Kidney epithelial cell (primary cell): Measurements from ENCODE around the gene ERG. TPM values are rescaled to one million over a fixed set of nuclear protein-coding genes. Genes with fewer than 3 reads are reported as not detected.

Experiments
- DNase-seq: peaks from one replicate; pipeline ENCODE4 v3.0.0-alpha.2; 2010; ENCODE audit warnings: low read depth
- H3K27me3 ChIP-seq: 2 replicates; pipeline ENCODE4 v1.6.0; 2011; ENCODE audit warnings: low read length; ENCODE audit not compliant: control insufficient read depth, insufficient read depth
- H3K36me3 ChIP-seq: 2 replicates; pipeline ENCODE4 v1.5.1; 2011; ENCODE audit warnings: low read length; ENCODE audit not compliant: control insufficient read depth, insufficient read depth
- H3K4me3 ChIP-seq: 2 replicates; pipeline ENCODE4 v1.5.1; 2011; ENCODE audit warnings: low read depth, mild to moderate bottlenecking, control low read depth, low read length
- total RNA-seq: library from RNA; depleted of rRNA; stranded (reverse); fragments of >200 nt; gene quantifications from 2 replicates; pipeline ENCODE4 v1.2.3, GENCODE V29; 2015
- TF ChIP-seq, protein P1 (sequence below): IDR thresholded peaks from 2 replicates; pipeline ENCODE4 v1.5.1; 2011; ENCODE audit warnings: mild to moderate bottlenecking, moderate library complexity, low read length, control low read depth, inconsistent platforms; ENCODE audit not compliant: insufficient read depth, poor library complexity, severe bottlenecking

The ERG gene
- total RNA-seq, 1 donor from 2014 or later: 0.29 TPM

DNA sequence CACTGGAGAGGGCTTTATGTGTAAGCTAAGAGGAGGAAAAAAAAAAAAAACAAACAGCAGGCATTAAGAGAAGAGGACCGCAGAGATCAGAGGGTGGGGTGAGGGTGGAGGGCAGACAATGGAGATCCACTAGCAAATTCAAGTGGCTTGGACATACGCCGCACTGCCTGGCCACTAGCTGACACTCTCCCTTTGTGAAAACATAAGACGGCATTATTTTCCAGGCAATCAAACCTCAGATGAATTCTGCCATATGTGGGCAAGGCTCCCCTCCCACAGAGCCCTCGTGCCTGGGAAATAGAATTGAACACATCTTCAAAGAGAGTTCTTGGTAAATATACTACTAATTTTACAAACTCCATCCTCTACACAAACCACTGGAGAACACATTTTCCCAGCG lies 53.6 kb downstream of the ERG start:
- TF ChIP-seq, protein P1, sequence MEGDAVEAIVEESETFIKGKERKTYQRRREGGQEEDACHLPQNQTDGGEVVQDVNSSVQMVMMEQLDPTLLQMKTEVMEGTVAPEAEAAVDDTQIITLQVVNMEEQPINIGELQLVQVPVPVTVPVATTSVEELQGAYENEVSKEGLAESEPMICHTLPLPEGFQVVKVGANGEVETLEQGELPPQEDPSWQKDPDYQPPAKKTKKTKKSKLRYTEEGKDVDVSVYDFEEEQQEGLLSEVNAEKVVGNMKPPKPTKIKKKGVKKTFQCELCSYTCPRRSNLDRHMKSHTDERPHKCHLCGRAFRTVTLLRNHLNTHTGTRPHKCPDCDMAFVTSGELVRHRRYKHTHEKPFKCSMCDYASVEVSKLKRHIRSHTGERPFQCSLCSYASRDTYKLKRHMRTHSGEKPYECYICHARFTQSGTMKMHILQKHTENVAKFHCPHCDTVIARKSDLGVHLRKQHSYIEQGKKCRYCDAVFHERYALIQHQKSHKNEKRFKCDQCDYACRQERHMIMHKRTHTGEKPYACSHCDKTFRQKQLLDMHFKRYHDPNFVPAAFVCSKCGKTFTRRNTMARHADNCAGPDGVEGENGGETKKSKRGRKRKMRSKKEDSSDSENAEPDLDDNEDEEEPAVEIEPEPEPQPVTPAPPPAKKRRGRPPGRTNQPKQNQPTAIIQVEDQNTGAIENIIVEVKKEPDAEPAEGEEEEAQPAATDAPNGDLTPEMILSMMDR: no peak
- Histone ChIP-seq H3K27me3 (no peaks in the 10 kb centered on the region), H3K36me3 (no peaks in the 10 kb centered on the region), H3K4me3 (no peak overlapping the region)
- no peak for DNase-seq

DNA sequence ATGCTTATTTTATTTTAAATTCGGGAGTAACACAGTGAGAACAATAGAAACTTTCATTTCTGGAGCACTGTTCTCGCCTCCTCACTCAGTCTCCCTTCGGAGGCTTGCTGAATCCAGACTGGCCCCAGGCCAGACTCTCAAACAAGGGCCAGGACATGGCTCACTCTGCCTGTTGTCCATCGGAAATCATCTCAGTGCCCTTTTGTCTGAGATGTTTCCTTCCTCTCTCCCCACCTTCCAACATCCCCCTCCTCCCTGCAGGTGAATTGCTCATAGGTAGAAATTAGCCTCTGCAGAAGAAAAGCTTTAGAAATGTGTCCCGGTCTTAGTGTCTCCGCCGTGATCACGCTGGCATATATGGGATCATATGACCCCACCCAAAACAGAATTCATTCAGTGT lies 55.2 kb downstream of the ERG start:
- DNase-seq: no peak
- Histone ChIP-seq H3K4me3 (no peak overlapping the region), H3K27me3 (no peaks in the 10 kb centered on the region), H3K36me3 (no peaks in the 10 kb centered on the region)
- TF ChIP-seq, protein P1: no peak

DNA sequence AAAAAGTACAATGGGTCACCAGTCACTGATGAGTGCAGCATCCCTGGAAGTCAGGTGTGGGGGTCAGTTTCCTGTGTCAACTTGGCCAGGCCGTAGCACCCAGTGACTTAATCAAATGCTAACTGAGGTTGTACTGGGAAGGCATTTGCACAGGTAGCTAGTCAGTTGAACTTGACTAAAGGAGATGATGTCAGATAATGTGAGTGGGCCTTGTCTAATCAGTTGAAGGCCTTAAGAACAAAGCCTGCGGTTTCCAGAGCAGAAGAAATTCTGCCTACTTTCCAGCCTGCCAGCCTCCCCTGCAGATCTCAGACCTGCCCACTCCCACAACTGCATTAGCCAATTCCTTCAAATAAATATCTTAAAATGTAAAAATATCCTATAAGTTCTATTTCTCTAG lies 57.1 kb downstream of the ERG start:
- TF ChIP-seq, protein P1: no peak
- Histone ChIP-seq H3K4me3 (no peak overlapping the region), H3K36me3 (no peaks in the 10 kb centered on the region), H3K27me3 (no peaks in the 10 kb centered on the region)
- DNase-seq: no peak

DNA sequence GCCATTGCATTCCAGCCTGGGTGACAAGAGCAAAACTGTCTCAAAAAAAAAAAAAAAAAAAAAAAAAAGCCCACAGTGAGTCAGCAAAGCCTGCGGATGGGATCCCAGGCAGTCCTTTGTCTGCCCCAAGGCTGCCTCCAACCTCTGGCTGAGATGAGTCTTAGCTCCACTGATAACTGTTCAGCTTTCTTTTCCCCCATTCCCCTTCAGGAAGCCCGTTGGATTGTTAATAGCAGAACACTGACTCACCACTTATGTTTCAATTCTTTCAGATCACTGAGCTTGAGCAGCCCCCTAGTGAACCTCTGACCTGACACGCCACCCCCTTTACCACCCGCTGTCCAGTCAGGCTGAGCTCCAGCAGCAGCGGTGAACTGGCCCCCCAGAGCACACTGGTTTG lies 57.5 kb downstream of the ERG start:
- TF ChIP-seq, protein P1: no peak
- Histone ChIP-seq H3K4me3 (no peak overlapping the region), H3K27me3 (no peaks in the 10 kb centered on the region), H3K36me3 (no peaks in the 10 kb centered on the region)
- peak; percentile 85 for DNase-seq

DNA sequence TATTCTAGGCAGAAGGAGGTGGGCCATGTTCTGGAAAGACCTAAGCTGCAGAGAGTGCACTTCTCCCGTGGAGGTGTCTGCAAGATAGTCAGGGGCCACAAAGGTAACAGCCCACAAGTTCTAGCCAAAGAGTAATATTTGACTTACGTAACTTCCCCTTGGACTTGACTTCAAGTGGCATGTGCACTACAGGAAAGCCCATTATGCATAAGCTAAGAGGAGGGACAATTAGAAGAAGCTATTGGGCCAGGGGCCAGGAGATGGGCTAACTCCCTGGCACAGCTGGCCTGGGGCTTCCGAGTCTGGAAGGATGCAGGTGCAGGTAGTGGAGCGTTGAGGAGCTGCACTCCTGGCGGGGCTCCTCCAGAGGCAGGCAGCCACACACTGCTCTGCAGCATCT lies 58.3 kb downstream of the ERG start:
- no peaks in the 10 kb centered on the region for H3K27me3 ChIP-seq
- no peaks in the 10 kb centered on the region for H3K36me3 ChIP-seq
- no peak for DNase-seq
- no peak overlapping the region for H3K4me3 ChIP-seq
- TF ChIP-seq, protein P1: no peak

DNA sequence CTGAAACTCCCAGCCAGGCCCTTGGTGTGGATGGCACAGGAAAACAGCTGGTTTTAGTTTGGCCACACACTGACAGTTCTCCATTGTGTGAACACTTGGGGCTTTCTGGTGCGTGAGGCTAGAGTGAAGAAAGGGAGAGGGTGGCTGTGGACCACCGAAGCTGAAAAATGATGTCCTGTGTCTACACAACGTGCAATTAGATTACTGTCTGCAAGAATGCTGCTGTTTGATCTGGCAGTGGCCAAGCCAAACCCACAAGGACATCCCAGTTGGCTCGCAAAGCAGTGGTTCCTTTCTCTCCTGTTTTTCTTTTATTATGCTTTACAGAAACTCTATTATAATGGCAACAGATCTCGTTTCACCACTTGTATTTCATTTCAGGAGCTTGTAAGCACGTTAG lies 58.9 kb downstream of the ERG start:
- no peak for DNase-seq
- TF ChIP-seq, protein P1: no peak

More for the DNA sequence above, 58.9 kb downstream of the ERG start:
- Histone ChIP-seq H3K4me3 (no peak overlapping the region), H3K36me3 (no peaks in the 10 kb centered on the region), H3K27me3 (no peaks in the 10 kb centered on the region)
